ENCODE data around the gene BAX. TPM values are rescaled to one million over a fixed set of nuclear protein-coding genes. Genes with fewer than 3 reads are reported as not detected.

BAX gene
- total and polyA plus RNA-seq, 9 of the 15 experiments (the other 6 are each of a cell fraction or from before 2014, with no cell fraction given) = 3.2 to 95.4 (median 44.5) TPM

DNA sequence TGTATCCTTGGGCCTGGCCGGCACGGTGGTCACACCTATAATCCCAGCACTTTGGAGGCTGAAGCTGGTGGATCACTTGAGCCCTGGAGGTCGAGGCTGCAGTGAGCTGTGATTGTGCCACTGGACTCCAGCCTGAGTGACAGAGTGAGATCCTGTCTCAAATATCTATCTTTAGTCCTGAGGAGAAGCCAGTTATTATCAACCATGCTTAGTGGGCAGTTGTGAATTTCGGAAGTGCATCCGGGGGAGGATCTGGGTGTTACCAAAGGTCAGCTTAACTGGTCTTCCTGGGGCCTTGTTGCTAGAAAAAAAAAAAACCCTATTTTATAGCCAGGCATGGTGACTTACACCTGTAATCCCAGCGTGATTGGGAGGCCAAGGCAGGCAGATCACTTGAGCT is 11.6 kb upstream of the BAX start (continued):
- TF ChIP-seq, protein P1, sequence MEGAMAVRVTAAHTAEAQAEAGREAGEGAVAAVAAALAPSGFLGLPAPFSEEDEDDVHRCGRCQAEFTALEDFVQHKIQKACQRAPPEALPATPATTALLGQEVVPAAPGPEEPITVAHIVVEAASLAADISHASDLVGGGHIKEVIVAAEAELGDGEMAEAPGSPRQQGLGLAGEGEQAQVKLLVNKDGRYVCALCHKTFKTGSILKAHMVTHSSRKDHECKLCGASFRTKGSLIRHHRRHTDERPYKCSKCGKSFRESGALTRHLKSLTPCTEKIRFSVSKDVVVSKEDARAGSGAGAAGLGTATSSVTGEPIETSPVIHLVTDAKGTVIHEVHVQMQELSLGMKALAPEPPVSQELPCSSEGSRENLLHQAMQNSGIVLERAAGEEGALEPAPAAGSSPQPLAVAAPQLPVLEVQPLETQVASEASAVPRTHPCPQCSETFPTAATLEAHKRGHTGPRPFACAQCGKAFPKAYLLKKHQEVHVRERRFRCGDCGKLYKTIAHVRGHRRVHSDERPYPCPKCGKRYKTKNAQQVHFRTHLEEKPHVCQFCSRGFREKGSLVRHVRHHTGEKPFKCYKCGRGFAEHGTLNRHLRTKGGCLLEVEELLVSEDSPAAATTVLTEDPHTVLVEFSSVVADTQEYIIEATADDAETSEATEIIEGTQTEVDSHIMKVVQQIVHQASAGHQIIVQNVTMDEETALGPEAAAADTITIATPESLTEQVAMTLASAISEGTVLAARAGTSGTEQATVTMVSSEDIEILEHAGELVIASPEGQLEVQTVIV (CRISPR knock-in tag; IDR thresholded peaks at IDR 0.05; ENCODE audit: borderline replicate concordance) = no peak
- TF ChIP-seq GABPB1 (CRISPR knock-in tag; IDR thresholded peaks at IDR 0.05) (0 out of 2 replicates have a peak, but pooled peaks have one; percentile 14), RBM39 (optimal IDR thresholded peaks at IDR 0.05; ENCODE audit: low read depth, low read length) (no peak), SPI1 (IDR thresholded peaks at IDR 0.05; ENCODE audit: borderline replicate concordance, low read depth, low read length) (0 out of 2 replicates have a peak, but pooled peaks have one; percentile 12), SMC3 (conservative IDR thresholded peaks at IDR 0.05; ENCODE audit: insufficient read depth, low read depth, low read length) (no peak), ZNF24 (IDR thresholded peaks at IDR 0.05) (no peak), C11orf30 (IDR thresholded peaks at IDR 0.05; ENCODE audit: low read depth) (no peak), EP300 (IDR thresholded peaks at IDR 0.05; ENCODE audit: low read length) (peak; percentile 54; the same call in 1 of the 2 replicates), NR2C1 (IDR thresholded peaks at IDR 0.05) (peak; percentile 69; the same call in 1 of the 2 replicates), NR2C1 (tag; IDR thresholded peaks at IDR 0.05) (peak; percentile 85), DPF2 (IDR thresholded peaks at IDR 0.05) (peak; percentile 34; the same call in 1 of the 2 replicates), NCOA4 (IDR thresholded peaks at IDR 0.05; ENCODE audit: partially characterized antibody) (no peak), CBX2 (IDR thresholded peaks at IDR 0.05; ENCODE audit: insufficient read depth, low read length, poor library complexity, severe bottlenecking) (no peak), RAD21 (CRISPR knock-in tag; conservative IDR thresholded peaks at IDR 0.05 in 1 of 2, IDR thresholded peaks at IDR 0.05 in 1 of 2) (no peak), SP2 (IDR thresholded peaks at IDR 0.05; ENCODE audit: extremely low read depth, low read depth, low read length, poor library complexity, severe bottlenecking) (no peak), GABPA (tag; conservative IDR thresholded peaks at IDR 0.05; ENCODE audit: low read depth) (peak; percentile 64), TRIM24 (IDR thresholded peaks at IDR 0.05) (no peak)
- TF ChIP-seq, protein P2, sequence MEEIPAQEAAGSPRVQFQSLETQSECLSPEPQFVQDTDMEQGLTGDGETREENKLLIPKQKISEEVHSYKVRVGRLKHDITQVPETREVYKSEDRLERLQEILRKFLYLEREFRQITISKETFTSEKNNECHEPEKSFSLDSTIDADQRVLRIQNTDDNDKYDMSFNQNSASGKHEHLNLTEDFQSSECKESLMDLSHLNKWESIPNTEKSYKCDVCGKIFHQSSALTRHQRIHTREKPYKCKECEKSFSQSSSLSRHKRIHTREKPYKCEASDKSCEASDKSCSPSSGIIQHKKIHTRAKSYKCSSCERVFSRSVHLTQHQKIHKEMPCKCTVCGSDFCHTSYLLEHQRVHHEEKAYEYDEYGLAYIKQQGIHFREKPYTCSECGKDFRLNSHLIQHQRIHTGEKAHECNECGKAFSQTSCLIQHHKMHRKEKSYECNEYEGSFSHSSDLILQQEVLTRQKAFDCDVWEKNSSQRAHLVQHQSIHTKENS (CRISPR knock-in tag; IDR thresholded peaks at IDR 0.05) = no peak
- TF ChIP-seq, protein P3, sequence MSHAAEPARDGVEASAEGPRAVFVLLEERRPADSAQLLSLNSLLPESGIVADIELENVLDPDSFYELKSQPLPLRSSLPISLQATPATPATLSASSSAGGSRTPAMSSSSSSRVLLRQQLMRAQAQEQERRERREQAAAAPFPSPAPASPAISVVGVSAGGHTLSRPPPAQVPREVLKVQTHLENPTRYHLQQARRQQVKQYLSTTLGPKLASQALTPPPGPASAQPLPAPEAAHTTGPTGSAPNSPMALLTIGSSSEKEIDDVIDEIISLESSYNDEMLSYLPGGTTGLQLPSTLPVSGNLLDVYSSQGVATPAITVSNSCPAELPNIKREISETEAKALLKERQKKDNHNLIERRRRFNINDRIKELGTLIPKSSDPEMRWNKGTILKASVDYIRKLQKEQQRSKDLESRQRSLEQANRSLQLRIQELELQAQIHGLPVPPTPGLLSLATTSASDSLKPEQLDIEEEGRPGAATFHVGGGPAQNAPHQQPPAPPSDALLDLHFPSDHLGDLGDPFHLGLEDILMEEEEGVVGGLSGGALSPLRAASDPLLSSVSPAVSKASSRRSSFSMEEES (CRISPR knock-in tag; IDR thresholded peaks at IDR 0.05) = no peak
